Astrocyte (in vitro differentiated cells and primary cell): Measurements from ENCODE around the gene DNAJC4. TPM values are rescaled to one million over a fixed set of nuclear protein-coding genes. Genes with fewer than 3 reads are reported as not detected.

Source experiments
- DNase-seq: peaks from one replicate; pipeline ENCODE4 v3.0.0-alpha.2; 2010; ENCODE audit warnings: low read depth
- FAIRE-seq: peaks from 2 replicates; lab custom pipeline; 2011; peaks lifted over from hg19 to GRCh38; lab: Jason Lieb, UNC
- H2AFZ ChIP-seq: 2 replicates; pipeline ENCODE4 v1.6.0; 2012; ENCODE audit warnings: low read depth, low read length, inconsistent platforms
- H3K27ac ChIP-seq: 2 replicates; pipeline ENCODE4 v1.5.1; 2011; ENCODE audit warnings: low read depth, low read length, inconsistent platforms
- H3K27me3 ChIP-seq: 2 replicates; pipeline ENCODE4 v1.6.0; 2011; ENCODE audit warnings: low read length, inconsistent platforms; ENCODE audit not compliant: insufficient read depth
- H3K36me3 ChIP-seq: 2 replicates; pipeline ENCODE4 v1.5.1; 2011; ENCODE audit warnings: low read length, inconsistent platforms; ENCODE audit not compliant: insufficient read depth
- H3K4me1 ChIP-seq: 2 replicates; pipeline ENCODE4 v1.5.1; 2011; ENCODE audit warnings: low read length, inconsistent platforms; ENCODE audit not compliant: insufficient read depth
- H3K4me2 ChIP-seq: 2 replicates; pipeline ENCODE4 v1.6.0; 2012; ENCODE audit warnings: low read length, inconsistent platforms
- H3K4me3 ChIP-seq: 2 replicates; pipeline ENCODE4 v1.5.1; 2011; ENCODE audit warnings: low read depth, mild to moderate bottlenecking, low read length, inconsistent platforms; ENCODE audit not compliant: insufficient read depth
- H3K79me2 ChIP-seq: 2 replicates; pipeline ENCODE4 v1.6.0; 2012; ENCODE audit warnings: mild to moderate bottlenecking, low read length, inconsistent platforms; ENCODE audit not compliant: insufficient read depth
- H3K9ac ChIP-seq: 2 replicates; pipeline ENCODE4 v1.6.0; 2012; ENCODE audit warnings: mild to moderate bottlenecking, low read length, inconsistent platforms
- H3K9me3 ChIP-seq: 2 replicates; pipeline ENCODE4 v1.5.1; 2012; ENCODE audit warnings: low read depth, mild to moderate bottlenecking, low read length, inconsistent platforms; ENCODE audit not compliant: insufficient read depth
- H4K20me1 ChIP-seq: 2 replicates; pipeline ENCODE4 v1.6.0; 2012; ENCODE audit warnings: low read length, inconsistent platforms; ENCODE audit not compliant: insufficient read depth
- H3K27ac Mint-ChIP-seq: one replicate; pipeline ENCODE4 v1.8.0; 2021; ENCODE audit warnings: mild to moderate bottlenecking, mixed read lengths; ENCODE audit not compliant: unreplicated experiment
- H3K27me3 Mint-ChIP-seq: one replicate; pipeline ENCODE4 v1.8.0; 2021; ENCODE audit warnings: low read depth, mixed read lengths; ENCODE audit not compliant: unreplicated experiment
- H3K36me3 Mint-ChIP-seq: one replicate; pipeline ENCODE4 v1.8.0; 2021; ENCODE audit warnings: low read depth, mixed read lengths; ENCODE audit not compliant: unreplicated experiment
- H3K4me1 Mint-ChIP-seq: one replicate; pipeline ENCODE4 v1.8.0; 2021; ENCODE audit warnings: low read depth, mixed read lengths; ENCODE audit not compliant: unreplicated experiment
- H3K4me3 Mint-ChIP-seq: one replicate; pipeline ENCODE4 v1.8.0; 2021; ENCODE audit warnings: mild to moderate bottlenecking, moderate library complexity, mixed read lengths; ENCODE audit not compliant: unreplicated experiment
- H3K9me3 Mint-ChIP-seq: one replicate; pipeline ENCODE4 v1.8.0; 2021; ENCODE audit warnings: mild to moderate bottlenecking, mixed read lengths; ENCODE audit not compliant: unreplicated experiment
- CTCF ChIP-seq: IDR thresholded peaks from 2 replicates; pipeline ENCODE4 v1.5.1; 2011; ENCODE audit warnings: low read depth, mild to moderate bottlenecking, inconsistent platforms, low read length, moderate library complexity; ENCODE audit not compliant: insufficient read depth
- EZH2 ChIP-seq: IDR thresholded peaks from 2 replicates; pipeline ENCODE4 v1.6.1; 2012; ENCODE audit warnings: mild to moderate bottlenecking, low read length, inconsistent platforms; ENCODE audit not compliant: insufficient read depth
- total RNA-seq: library from RNA; stranded (reverse); gene quantifications from 2 replicates; pipeline ENCODE4 v1.2.1, GENCODE V29; 2021

DNAJC4 gene
- total RNA-seq, 1 donor from 2014 or later = 23.8 TPM

DNA sequence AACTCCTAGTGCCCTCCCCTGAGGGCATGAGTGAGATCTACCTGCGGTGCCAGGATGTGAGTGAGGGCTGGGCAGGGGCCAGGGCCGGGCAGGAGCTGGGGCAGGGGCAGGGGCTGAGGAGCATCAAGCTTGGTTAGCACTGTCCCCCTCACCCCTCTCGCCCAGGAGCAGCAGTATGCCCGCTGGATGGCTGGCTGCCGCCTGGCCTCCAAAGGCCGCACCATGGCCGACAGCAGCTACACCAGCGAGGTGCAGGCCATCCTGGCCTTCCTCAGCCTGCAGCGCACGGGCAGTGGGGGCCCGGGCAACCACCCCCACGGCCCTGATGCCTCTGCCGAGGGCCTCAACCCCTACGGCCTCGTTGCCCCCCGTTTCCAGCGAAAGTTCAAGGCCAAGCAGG is 10.1 kb upstream of the DNAJC4 start:
- Mint-ChIP-seq H3K9me3 (no peaks in the 10 kb centered on the region), H3K4me1 (peaks cover 6% of the 10 kb centered on the region), H3K27me3 (no peaks in the 10 kb centered on the region), H3K36me3 (peaks cover 8% of the 10 kb centered on the region), H3K4me3 (no peak overlapping the region), H3K27ac (no peak overlapping the region)
- H3K4me2 ChIP-seq = no peak overlapping the region
- H3K9me3 ChIP-seq = no peaks in the 10 kb centered on the region
- FAIRE-seq = no peak
- TF ChIP-seq EZH2 (no peak), CTCF (no peak)
- H3K4me3 ChIP-seq = no peak overlapping the region
- H3K36me3 ChIP-seq = no peaks in the 10 kb centered on the region
- H4K20me1 ChIP-seq = no peaks in the 10 kb centered on the region
- H3K4me1 ChIP-seq = peaks cover 10% of the 10 kb centered on the region
- DNase-seq = no peak
- no peaks in the 10 kb centered on the region for H3K27me3 ChIP-seq
- no peak overlapping the region for H2AFZ ChIP-seq
- peaks cover 3% of the 10 kb centered on the region for H3K79me2 ChIP-seq
- no peak overlapping the region for H3K27ac ChIP-seq
- H3K9ac ChIP-seq = no peak overlapping the region

GRCh38 chr11:64220798-64221197 is 9.6 kb upstream of the DNAJC4 start:
- H3K4me1 Mint-ChIP-seq = peaks cover 5% of the 10 kb centered on the region
- Histone ChIP-seq H3K9me3 (no peaks in the 10 kb centered on the region), H3K36me3 (no peaks in the 10 kb centered on the region), H4K20me1 (no peaks in the 10 kb centered on the region), H3K4me2 (no peak overlapping the region), H3K9ac (no peak overlapping the region), H3K4me3 (no peak overlapping the region), H3K79me2 (peaks cover 8% of the 10 kb centered on the region), H3K27me3 (no peaks in the 10 kb centered on the region), H2AFZ (no peak overlapping the region), H3K27ac (no peak overlapping the region), H3K4me1 (peaks cover 13% of the 10 kb centered on the region)
- DNase-seq = no peak
- TF ChIP-seq EZH2 (no peak), CTCF (no peak)
- H3K27ac Mint-ChIP-seq = no peak overlapping the region
- FAIRE-seq = no peak
- H3K4me3 Mint-ChIP-seq = no peak overlapping the region
- H3K9me3 Mint-ChIP-seq = no peaks in the 10 kb centered on the region
- H3K27me3 Mint-ChIP-seq = no peaks in the 10 kb centered on the region
- H3K36me3 Mint-ChIP-seq = peaks cover 8% of the 10 kb centered on the region

- no peaks in the 10 kb centered on the region for H3K9me3 ChIP-seq
- H3K4me1 ChIP-seq = peaks cover 26% of the 10 kb centered on the region
- peaks cover 5% of the 10 kb centered on the region for H3K36me3 Mint-ChIP-seq
- H3K4me3 ChIP-seq = no peak overlapping the region
- no peak overlapping the region for H3K9ac ChIP-seq
- no peak for FAIRE-seq
- H4K20me1 ChIP-seq = peaks cover 3% of the 10 kb centered on the region
- no peaks in the 10 kb centered on the region for H3K36me3 ChIP-seq
- H3K27me3 Mint-ChIP-seq = no peaks in the 10 kb centered on the region
- no peaks in the 10 kb centered on the region for H3K27me3 ChIP-seq
- no peak overlapping the region for H3K27ac ChIP-seq
- H3K4me1 Mint-ChIP-seq = peaks cover 11% of the 10 kb centered on the region
- H3K9me3 Mint-ChIP-seq = no peaks in the 10 kb centered on the region
- H3K79me2 ChIP-seq = peaks cover 24% of the 10 kb centered on the region
- TF ChIP-seq CTCF = no peak
- TF ChIP-seq EZH2 = no peak
- H3K4me2 ChIP-seq = no peak overlapping the region
- DNase-seq = no peak
- no peak overlapping the region for H3K4me3 Mint-ChIP-seq
- no peak overlapping the region for H3K27ac Mint-ChIP-seq
- H2AFZ ChIP-seq = no peak overlapping the region
Observed at GRCh38 chr11:64222651-64223000, 7.7 kb upstream of the DNAJC4 start.
